WTC11 (cell line): Measurements from ENCODE around the gene RYR2. TPM values are rescaled to one million over a fixed set of nuclear protein-coding genes. Genes with fewer than 3 reads are reported as not detected.

ENCODE experiments used
- ATAC-seq: fragments of 200-7000 bp; cut with Tn5 transposase; 2 replicates; pipeline ENCODE4 v1.10.0; 2021; ENCODE audit warnings: mild to moderate bottlenecking, moderate library complexity
- CTCF ChIA-PET: fragments of 300-600 bp; sonication (Branson Sonifier 250); formaldehyde crosslinking; loops from one replicate; lab custom pipeline; 2021; ENCODE audit warnings: antibody characterized with exemption; lab: Charles Lee
- POLR2A ChIA-PET: fragments of 350-600 bp; sonication (Branson Sonifier 250); formaldehyde crosslinking; loops from one replicate; lab custom pipeline; 2021; ENCODE audit warnings: antibody characterized with exemption; lab: Charles Lee
- DNase-seq: peaks from one replicate; pipeline ENCODE4 v3.0.0; 2021; ENCODE audit warnings: low spot score
- H3K27ac Mint-ChIP-seq: 2 replicates; pipeline ENCODE4 v1.8.0; 2021; ENCODE audit warnings: mixed read lengths
- H3K27me3 Mint-ChIP-seq: 2 replicates; pipeline ENCODE4 v1.8.0; 2021; ENCODE audit warnings: low read depth, mild to moderate bottlenecking, moderate library complexity, mixed read lengths
- H3K36me3 Mint-ChIP-seq: 2 replicates; pipeline ENCODE4 v1.8.0; 2021; ENCODE audit warnings: mixed read lengths
- H3K4me1 Mint-ChIP-seq: 2 replicates; pipeline ENCODE4 v1.8.0; 2022; ENCODE audit warnings: mixed read lengths
- H3K4me3 Mint-ChIP-seq: 2 replicates; pipeline ENCODE4 v1.8.0; 2021; ENCODE audit warnings: mild to moderate bottlenecking, moderate library complexity, mixed read lengths
- H3K9me3 Mint-ChIP-seq: 2 replicates; pipeline ENCODE4 v1.8.0; 2021; ENCODE audit warnings: mixed read lengths
- GTF2I ChIP-seq: fragments of 250-450 bp; sonication (Bioruptor Pico); conservative IDR thresholded peaks from 2 replicates; pipeline ENCODE4 v1.4.0; 2021; ENCODE audit warnings: mild to moderate bottlenecking
- HMGA2 ChIP-seq: fragments of 250-450 bp; sonication (Bioruptor Pico); IDR thresholded peaks from 2 replicates; pipeline ENCODE4 v1.4.0; 2021; ENCODE audit warnings: mild to moderate bottlenecking, moderate library complexity
- JUN ChIP-seq: sonication (generic); formaldehyde crosslinking; IDR thresholded peaks from 2 replicates; pipeline ENCODE4 v1.8.0; 2023; ENCODE audit warnings: mild to moderate bottlenecking, missing genetic modification reagents
- MYBL2 ChIP-seq: sonication (generic); formaldehyde crosslinking; IDR thresholded peaks from 2 replicates; pipeline ENCODE4 v1.8.1; 2023; ENCODE audit warnings: mild to moderate bottlenecking, moderate library complexity, missing genetic modification reagents
- NR3C1 ChIP-seq: sonication (generic); formaldehyde crosslinking; conservative IDR thresholded peaks from 2 replicates; pipeline ENCODE4 v1.8.1; 2023; ENCODE audit warnings: low read depth, mild to moderate bottlenecking, missing genetic modification reagents
- RELA ChIP-seq: sonication (generic); formaldehyde crosslinking; IDR thresholded peaks from 2 replicates; pipeline ENCODE4 v1.8.1; 2022; ENCODE audit warnings: missing genetic modification reagents, mild to moderate bottlenecking, borderline replicate concordance
- SOX15 ChIP-seq: fragments of 250-450 bp; sonication (Bioruptor Pico); IDR thresholded peaks from 2 replicates; pipeline ENCODE4 v1.9.0; 2021; ENCODE audit warnings: mild to moderate bottlenecking
- TP53 ChIP-seq: sonication (generic); formaldehyde crosslinking; IDR thresholded peaks from 2 replicates; pipeline ENCODE4 v1.8.1; 2023; ENCODE audit warnings: mild to moderate bottlenecking, missing genetic modification reagents
- ZNF416 ChIP-seq: fragments of 250-450 bp; sonication (Bioruptor Pico); IDR thresholded peaks from 2 replicates; pipeline ENCODE4 v1.9.0; 2021; ENCODE audit warnings: mild to moderate bottlenecking, inconsistent platforms
- total RNA-seq: library from RNA; stranded (reverse); gene quantifications from 3 replicates; pipeline ENCODE4 v1.2.3, GENCODE V29; 2021
- TF ChIP-seq, protein P1 (sequence below): fragments of 250-450 bp; sonication (Bioruptor Pico); IDR thresholded peaks from 2 replicates; pipeline ENCODE4 v1.9.0; 2021; ENCODE audit warnings: mild to moderate bottlenecking
- TF ChIP-seq, protein P2 (sequence below): sonication (generic); formaldehyde crosslinking; IDR thresholded peaks from 2 replicates; pipeline ENCODE4 v1.8.0; 2023; ENCODE audit warnings: mild to moderate bottlenecking, missing genetic modification reagents
- TF ChIP-seq, protein P3 (sequence below): fragments of 250-450 bp; sonication (Bioruptor Pico); IDR thresholded peaks from 2 replicates; pipeline ENCODE4 v1.9.0; 2021; ENCODE audit warnings: mild to moderate bottlenecking
- TF ChIP-seq, protein P4 (sequence below): sonication (generic); formaldehyde crosslinking; IDR thresholded peaks from 2 replicates; pipeline ENCODE4 v1.8.1; 2023; ENCODE audit warnings: mild to moderate bottlenecking, missing genetic modification reagents, moderate library complexity
- TF ChIP-seq, protein P5 (sequence below): fragments of 250-450 bp; sonication (Bioruptor Pico); IDR thresholded peaks from 2 replicates; pipeline ENCODE4 v1.9.0; 2021; ENCODE audit warnings: moderate library complexity, mild to moderate bottlenecking, inconsistent platforms, borderline replicate concordance
- TF ChIP-seq, protein P6 (sequence below): fragments of 200-600 bp; IDR thresholded peaks from 2 replicates; pipeline ENCODE4 v1.8.0; 2022; ENCODE audit warnings: antibody characterized with exemption
- TF ChIP-seq, protein P7 (sequence below): sonication (generic); formaldehyde crosslinking; IDR thresholded peaks from 2 replicates; pipeline ENCODE4 v1.8.1; 2023; ENCODE audit warnings: mild to moderate bottlenecking, missing genetic modification reagents, moderate library complexity

Gene RYR2
- total RNA-seq, 1 experiment from 2014 or later, result 7.9 TPM

DNA sequence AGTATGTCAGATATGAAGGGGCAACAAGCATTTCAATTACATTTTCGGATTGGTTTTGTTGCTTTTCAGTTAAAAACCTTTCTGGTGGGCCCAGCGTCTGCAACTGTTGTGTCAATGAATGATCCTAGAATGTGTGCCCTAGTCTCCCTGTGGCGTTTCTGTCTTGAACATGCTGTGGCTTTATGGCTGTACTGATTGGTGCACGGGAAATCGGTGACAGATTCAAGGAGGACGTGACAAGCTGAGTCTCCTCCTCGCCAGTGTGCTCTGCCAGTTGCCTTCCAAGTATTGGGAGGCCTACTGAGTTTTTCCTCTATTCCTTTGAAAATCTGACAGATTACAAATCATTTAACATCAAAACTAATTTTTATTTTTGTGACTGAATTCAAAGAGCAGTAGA, 721.2 kb downstream of the RYR2 start:
- Mint-ChIP-seq H3K9me3 (no peaks in the 10 kb centered on the region), H3K36me3 (no peaks in the 10 kb centered on the region), H3K27ac (no peak overlapping the region; the same call in 1 of the 2 replicates), H3K27me3 (no peaks in the 10 kb centered on the region), H3K4me1 (peaks cover 6% of the 10 kb centered on the region), H3K4me3 (no peak overlapping the region)
- POLR2A ChIA-PET, result no interaction called here
- CTCF ChIA-PET, result interaction anchor here (1.3 kb wide), 1 partner anchor 37 kb away, joined by 3 read pairs; no protein-coding TSS in a partner anchor
- ATAC-seq (no peak), DNase-seq (no peak)
- no peak for TF ChIP-seq MYBL2

DNA sequence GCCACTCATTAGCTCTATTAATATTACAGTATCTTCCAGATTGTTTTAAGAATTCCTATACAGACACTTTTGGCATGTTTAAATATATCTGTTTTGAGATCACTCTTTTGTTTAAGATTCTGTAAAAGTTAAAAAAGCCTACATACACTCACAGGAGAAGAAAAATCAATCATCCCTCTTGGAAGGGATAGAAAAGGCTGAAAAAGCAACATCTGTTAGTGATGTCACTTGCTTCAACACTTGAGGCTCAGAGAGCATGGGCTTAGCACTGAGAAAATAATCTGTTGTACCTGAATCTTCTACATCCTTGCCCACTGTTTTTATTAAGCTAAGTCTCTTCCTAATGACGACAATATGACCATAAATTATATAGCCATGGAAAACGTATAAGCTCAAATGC, 721.8 kb downstream of the RYR2 start:
- ChIA-PET CTCF (interaction anchor here (1.3 kb wide), 1 partner anchor 36 kb away, joined by 3 read pairs; no protein-coding TSS in a partner anchor), POLR2A (no interaction called here)
- no peak for DNase-seq
- Mint-ChIP-seq H3K36me3 (no peaks in the 10 kb centered on the region), H3K27ac (no peak overlapping the region), H3K4me3 (no peak overlapping the region), H3K4me1 (peaks cover 6% of the 10 kb centered on the region), H3K9me3 (no peaks in the 10 kb centered on the region), H3K27me3 (no peaks in the 10 kb centered on the region)
- no peak for ATAC-seq
- TF ChIP-seq GTF2I (CRISPR knock-in tag) (no peak), RELA (CRISPR knock-in tag) (no peak), SOX15 (no peak), NR3C1 (CRISPR knock-in tag) (no peak), TP53 (CRISPR knock-in tag) (no peak), ZNF416 (CRISPR knock-in tag) (no peak)
- TF ChIP-seq, protein P1, sequence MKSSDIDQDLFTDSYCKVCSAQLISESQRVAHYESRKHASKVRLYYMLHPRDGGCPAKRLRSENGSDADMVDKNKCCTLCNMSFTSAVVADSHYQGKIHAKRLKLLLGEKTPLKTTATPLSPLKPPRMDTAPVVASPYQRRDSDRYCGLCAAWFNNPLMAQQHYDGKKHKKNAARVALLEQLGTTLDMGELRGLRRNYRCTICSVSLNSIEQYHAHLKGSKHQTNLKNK (CRISPR knock-in tag), result no peak
- TF ChIP-seq, protein P2, sequence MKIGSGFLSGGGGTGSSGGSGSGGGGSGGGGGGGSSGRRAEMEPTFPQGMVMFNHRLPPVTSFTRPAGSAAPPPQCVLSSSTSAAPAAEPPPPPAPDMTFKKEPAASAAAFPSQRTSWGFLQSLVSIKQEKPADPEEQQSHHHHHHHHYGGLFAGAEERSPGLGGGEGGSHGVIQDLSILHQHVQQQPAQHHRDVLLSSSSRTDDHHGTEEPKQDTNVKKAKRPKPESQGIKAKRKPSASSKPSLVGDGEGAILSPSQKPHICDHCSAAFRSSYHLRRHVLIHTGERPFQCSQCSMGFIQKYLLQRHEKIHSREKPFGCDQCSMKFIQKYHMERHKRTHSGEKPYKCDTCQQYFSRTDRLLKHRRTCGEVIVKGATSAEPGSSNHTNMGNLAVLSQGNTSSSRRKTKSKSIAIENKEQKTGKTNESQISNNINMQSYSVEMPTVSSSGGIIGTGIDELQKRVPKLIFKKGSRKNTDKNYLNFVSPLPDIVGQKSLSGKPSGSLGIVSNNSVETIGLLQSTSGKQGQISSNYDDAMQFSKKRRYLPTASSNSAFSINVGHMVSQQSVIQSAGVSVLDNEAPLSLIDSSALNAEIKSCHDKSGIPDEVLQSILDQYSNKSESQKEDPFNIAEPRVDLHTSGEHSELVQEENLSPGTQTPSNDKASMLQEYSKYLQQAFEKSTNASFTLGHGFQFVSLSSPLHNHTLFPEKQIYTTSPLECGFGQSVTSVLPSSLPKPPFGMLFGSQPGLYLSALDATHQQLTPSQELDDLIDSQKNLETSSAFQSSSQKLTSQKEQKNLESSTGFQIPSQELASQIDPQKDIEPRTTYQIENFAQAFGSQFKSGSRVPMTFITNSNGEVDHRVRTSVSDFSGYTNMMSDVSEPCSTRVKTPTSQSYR (CRISPR knock-in tag), result no peak
- TF ChIP-seq, protein P3, sequence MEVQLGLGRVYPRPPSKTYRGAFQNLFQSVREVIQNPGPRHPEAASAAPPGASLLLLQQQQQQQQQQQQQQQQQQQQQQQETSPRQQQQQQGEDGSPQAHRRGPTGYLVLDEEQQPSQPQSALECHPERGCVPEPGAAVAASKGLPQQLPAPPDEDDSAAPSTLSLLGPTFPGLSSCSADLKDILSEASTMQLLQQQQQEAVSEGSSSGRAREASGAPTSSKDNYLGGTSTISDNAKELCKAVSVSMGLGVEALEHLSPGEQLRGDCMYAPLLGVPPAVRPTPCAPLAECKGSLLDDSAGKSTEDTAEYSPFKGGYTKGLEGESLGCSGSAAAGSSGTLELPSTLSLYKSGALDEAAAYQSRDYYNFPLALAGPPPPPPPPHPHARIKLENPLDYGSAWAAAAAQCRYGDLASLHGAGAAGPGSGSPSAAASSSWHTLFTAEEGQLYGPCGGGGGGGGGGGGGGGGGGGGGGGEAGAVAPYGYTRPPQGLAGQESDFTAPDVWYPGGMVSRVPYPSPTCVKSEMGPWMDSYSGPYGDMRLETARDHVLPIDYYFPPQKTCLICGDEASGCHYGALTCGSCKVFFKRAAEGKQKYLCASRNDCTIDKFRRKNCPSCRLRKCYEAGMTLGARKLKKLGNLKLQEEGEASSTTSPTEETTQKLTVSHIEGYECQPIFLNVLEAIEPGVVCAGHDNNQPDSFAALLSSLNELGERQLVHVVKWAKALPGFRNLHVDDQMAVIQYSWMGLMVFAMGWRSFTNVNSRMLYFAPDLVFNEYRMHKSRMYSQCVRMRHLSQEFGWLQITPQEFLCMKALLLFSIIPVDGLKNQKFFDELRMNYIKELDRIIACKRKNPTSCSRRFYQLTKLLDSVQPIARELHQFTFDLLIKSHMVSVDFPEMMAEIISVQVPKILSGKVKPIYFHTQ (CRISPR knock-in tag), result no peak
- TF ChIP-seq, protein P4, sequence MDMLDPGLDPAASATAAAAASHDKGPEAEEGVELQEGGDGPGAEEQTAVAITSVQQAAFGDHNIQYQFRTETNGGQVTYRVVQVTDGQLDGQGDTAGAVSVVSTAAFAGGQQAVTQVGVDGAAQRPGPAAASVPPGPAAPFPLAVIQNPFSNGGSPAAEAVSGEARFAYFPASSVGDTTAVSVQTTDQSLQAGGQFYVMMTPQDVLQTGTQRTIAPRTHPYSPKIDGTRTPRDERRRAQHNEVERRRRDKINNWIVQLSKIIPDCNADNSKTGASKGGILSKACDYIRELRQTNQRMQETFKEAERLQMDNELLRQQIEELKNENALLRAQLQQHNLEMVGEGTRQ (CRISPR knock-in tag), result no peak
- TF ChIP-seq, protein P5, sequence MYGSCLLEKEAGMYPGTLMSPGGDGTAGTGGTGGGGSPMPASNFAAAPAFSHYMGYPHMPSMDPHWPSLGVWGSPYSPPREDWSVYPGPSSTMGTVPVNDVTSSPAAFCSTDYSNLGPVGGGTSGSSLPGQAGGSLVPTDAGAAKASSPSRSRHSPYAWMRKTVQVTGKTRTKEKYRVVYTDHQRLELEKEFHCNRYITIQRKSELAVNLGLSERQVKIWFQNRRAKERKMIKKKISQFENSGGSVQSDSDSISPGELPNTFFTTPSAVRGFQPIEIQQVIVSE (CRISPR knock-in tag), result no peak

DNA sequence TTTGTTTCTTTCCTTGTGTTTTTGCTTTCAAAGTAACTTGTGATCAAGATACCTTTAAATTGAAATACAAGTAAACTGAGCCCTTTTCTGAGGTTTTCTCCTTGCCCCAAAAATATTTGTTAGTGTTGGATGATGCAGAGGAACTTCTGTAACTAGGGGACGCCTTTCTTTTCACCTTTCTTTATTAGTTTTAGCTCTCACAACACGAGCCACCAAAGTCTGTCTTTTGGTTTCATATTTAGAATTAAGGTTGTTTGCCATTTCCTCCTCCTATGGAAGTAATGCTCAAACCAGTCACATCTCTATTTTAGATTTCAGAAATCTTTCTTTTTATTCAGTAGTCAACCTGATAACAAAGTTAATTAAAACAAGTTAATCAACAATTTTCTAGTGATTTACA, 727.9 kb downstream of the RYR2 start:
- Mint-ChIP-seq H3K36me3 (no peaks in the 10 kb centered on the region), H3K9me3 (no peaks in the 10 kb centered on the region), H3K27ac (no peak overlapping the region), H3K27me3 (no peaks in the 10 kb centered on the region), H3K4me1 (peaks cover 4% of the 10 kb centered on the region), H3K4me3 (no peak overlapping the region)
- CTCF ChIA-PET, result interaction anchor here (0.7 kb wide), 1 partner anchor 111 kb away, joined by 3 read pairs; no protein-coding TSS in a partner anchor
- DNase-seq, result no peak
- POLR2A ChIA-PET, result no interaction called here
- ATAC-seq, result no peak
- TF ChIP-seq, protein P6, sequence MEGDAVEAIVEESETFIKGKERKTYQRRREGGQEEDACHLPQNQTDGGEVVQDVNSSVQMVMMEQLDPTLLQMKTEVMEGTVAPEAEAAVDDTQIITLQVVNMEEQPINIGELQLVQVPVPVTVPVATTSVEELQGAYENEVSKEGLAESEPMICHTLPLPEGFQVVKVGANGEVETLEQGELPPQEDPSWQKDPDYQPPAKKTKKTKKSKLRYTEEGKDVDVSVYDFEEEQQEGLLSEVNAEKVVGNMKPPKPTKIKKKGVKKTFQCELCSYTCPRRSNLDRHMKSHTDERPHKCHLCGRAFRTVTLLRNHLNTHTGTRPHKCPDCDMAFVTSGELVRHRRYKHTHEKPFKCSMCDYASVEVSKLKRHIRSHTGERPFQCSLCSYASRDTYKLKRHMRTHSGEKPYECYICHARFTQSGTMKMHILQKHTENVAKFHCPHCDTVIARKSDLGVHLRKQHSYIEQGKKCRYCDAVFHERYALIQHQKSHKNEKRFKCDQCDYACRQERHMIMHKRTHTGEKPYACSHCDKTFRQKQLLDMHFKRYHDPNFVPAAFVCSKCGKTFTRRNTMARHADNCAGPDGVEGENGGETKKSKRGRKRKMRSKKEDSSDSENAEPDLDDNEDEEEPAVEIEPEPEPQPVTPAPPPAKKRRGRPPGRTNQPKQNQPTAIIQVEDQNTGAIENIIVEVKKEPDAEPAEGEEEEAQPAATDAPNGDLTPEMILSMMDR, result no peak
- TF ChIP-seq, protein P7, sequence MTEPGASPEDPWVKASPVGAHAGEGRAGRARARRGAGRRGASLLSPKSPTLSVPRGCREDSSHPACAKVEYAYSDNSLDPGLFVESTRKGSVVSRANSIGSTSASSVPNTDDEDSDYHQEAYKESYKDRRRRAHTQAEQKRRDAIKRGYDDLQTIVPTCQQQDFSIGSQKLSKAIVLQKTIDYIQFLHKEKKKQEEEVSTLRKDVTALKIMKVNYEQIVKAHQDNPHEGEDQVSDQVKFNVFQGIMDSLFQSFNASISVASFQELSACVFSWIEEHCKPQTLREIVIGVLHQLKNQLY (CRISPR knock-in tag), result no peak
- TF ChIP-seq, protein P2 (CRISPR knock-in tag), result no peak
- TF ChIP-seq HMGA2 (CRISPR knock-in tag) (no peak), JUN (no peak)
